Central memory CD4-positive, alpha-beta T cell (primary cell): ENCODE data around the gene TBX10.
"Not testable (repeated sequence)": the region's sequence is repeated elsewhere in the genome, so short reads cannot be mapped to it uniquely, and the experiment has no call there.

ENCODE experiments used
- DNase-seq: peaks from one replicate; pipeline ENCODE4 v3.0.0; 2022

Gene TBX10

GRCh38 chr11:67614730-67615714 lies 24.5 kb downstream of the TBX10 start:
- DNase-seq, result no peak

DNA sequence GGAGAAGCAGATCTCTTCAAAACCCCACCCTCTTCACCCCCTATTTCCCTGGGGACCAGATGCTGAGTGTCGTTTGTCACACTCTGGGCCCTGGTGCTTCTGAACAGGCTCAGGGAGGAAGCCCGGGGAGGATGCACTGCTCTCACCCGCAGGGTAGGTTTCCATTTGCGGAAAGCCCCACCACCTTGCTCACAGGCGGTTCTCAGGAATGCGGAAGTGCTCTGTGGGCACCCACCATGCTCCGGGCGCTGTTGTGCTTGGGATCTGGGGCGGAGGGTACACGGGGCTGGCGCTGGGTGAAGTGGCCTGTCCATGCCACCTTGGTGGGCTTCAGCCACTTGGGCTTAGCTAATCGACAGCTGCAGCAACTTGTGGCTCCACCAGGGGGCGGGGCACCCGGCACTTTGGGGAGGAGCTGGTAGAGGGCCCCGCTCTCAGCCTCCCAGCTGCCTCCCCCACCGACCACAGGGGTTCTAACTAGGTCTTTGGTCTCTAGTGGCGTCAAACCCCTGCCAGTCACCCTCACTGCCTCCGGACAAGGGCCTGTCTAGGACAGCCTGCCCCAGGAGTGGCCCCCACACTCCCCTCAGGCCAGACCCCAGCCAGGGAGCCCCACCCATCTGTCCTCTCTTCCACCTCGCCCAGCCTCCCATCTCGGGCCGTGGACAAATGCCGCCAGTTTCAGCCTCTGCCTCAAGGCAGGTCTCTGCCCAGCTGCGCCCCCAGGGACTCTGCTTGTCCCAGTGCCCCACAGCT lies 25.4 kb downstream of the TBX10 start:
- DNase-seq, result peak; percentile 87

- DNase-seq, result no peak
These were observed 26.1 kb downstream of the TBX10 start for GRCh38 chr11:67613313-67613959.

GRCh38 chr11:67612751-67613150 lies 26.8 kb downstream of the TBX10 start:
- no peak for DNase-seq

DNA sequence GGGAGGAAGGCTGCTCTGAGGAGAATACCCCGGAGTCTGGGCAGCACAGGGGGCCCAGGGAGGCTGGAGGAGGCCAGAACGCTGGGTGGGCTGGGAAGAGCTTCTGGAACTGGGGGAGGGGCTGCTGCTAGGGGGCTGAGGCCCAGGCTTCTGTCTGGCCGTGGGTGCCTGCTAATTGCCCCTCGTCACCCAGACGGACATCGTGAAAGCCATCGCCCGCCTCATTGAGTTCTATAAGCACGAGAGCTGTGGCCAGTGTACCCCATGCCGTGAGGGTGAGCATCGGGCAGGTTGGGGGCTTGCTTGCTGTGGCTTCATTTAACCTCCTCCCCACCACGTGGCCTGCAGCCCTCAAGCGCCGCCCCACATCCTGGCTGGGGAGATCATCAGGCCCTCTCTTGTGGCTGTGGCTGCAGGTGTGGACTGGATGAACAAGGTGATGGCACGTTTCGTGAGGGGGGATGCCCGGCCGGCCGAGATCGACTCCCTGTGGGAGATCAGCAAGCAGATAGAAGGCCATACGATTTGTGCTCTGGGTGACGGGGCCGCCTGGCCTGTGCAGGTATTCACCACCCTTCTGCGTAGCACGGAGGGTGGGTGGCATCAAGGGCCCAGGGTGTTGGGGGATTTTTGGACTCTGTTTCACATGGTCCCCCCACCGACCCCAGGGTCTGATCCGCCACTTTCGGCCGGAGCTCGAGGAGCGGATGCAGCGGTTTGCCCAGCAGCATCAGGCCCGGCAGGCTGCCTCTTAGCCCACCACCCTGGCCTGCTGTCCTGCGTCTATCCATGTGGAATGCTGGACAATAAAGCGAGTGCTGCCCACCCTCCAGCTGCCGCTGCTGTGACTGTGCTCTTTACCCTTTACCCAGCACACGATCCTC lies 27.6 kb downstream of the TBX10 start:
- DNase-seq, result no peak

GRCh38 chr11:67611165-67611564 lies 28.4 kb downstream of the TBX10 start:
- no peak for DNase-seq

GRCh38 chr11:67610302-67610868 lies 29.2 kb downstream of the TBX10 start:
- no peak for DNase-seq

DNA sequence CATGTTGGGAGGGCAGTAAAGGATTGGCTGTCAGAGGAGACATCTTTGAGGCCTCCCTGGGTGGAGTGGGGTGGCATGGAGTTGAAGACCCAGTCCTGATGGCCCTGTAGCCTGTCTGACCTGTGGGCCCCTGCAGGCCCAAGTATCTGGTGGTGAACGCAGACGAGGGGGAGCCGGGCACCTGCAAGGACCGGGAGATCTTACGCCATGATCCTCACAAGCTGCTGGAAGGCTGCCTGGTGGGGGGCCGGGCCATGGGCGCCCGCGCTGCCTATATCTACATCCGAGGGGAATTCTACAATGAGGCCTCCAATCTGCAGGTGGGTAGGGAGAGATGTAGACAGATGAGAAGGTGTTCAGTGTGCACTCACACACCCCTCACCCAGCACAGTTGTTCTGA lies 30.2 kb downstream of the TBX10 start:
- DNase-seq, result no peak

DNA sequence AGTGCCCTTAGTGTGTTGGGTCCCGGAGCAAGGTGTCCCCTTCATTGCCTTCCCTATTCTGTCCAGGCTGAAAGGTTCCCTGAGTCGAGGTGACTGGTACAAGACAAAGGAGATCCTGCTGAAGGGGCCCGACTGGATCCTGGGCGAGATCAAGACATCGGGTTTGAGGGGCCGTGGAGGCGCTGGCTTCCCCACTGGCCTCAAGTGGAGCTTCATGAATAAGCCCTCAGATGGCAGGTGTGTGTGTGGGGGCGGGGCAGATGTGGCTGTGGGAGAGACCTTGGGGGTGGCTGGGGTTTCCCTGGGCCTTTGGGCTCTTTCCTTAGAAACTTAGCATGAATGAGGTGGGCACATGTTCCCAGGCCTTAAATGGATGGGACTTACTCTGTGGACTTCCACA lies 31.1 kb downstream of the TBX10 start:
- no peak for DNase-seq

GRCh38 chr11:67607507-67607906 lies 32.1 kb downstream of the TBX10 start:
- DNase-seq, result no peak

DNA sequence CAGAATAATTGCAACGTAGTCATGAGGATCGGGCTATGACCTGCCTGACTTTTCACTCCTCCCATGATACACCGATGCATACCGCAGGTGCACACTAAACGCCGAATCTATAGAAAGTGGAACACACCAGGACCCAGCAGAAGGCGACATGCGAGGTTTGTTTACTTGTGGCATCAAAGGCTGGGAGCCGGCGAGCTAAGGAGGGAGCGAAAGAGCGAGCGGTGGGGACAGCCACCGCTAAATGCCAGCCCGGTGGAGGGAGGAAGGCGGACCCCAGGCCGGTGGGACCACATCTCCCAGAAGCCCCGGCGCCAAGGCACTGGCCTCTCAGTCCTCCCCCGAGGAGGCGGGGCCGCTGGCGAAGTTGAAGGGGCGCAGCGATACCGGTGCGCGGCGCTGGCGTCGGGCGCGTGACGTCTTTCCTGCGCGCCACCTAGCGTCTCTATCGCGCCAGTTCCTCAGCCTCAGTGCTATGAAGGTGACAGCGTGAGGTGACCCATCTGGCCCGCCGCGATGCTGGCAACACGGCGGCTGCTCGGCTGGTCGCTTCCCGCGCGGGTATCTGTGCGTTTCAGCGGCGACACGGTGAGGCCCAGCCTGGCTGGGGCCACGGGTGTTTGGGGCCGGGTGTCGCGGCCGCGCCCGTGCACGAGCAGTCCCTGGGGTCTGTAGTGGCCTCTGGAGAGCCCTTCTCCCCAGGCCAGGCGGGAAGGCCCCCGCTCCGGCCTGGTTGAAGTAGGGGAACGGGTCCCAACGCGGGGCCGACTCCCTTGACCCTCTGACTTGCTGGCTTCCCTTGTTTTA lies 32.9 kb downstream of the TBX10 start, which contains the start of gene NDUFV1:
Gene NDUFV1, plus strand, starts transcription at position 445 of the 804 bp plus-strand sequence. Its CDS starts 69 bp downstream, at position 514.
- DNase-seq, result peak; percentile 93

DNA sequence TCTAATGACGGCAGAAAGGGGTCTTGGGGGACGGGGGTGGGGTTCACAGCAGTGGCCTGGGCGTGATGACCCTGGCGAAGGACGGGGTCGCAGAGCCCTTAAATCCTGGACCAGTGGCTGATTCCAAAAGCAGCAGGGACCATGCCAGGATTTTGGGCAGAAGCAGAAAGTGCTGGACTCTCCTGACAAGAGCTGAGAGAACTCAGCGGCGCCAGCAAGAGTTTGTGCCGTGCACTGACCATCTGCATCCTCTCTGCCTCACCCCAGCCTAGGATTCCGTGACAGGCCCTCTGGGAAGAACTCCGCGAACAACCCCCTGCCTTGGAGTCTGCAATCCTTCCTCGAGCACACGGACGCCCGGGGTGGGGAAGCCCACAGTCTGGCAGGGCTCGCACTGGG lies 33.5 kb downstream of the TBX10 start:
- DNase-seq, result no peak

DNA sequence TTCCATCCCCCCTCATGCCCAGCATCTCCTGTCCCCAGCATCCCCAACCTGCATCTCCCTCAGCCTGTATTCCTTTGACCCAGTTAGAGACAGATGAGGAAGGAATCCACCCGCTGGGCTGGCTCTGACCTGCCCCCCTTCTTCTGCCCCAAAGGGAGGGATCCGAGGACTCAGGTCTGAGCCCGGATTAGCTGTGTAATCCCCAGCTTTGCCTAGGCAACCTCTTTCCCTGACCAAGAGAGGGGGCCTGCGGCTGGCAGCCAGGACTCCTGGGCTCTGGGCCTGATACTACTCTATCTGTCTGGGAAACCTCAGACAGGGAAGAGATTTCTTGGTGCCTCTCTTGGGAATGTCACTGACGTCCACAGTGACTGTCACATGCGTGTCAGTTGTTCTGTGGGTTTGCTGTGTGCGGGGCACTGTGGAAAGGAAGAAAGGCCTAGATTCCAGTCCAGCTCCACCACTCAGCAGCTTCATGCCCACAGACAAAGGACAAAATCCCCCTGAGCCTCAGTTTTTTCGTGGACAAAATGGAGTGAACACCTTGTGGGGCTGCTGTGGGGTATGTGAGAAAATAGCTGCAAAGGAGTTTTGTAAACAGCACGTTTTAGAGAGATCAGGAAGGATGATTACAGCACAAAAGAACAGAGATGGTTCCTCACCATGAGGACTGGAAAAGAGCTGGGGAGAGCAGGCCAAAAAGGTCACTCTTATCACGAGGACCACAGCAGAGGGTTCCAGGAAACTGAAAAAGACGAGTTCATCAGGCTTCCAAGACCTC lies 34.1 kb downstream of the TBX10 start:
- no peak for DNase-seq

DNA sequence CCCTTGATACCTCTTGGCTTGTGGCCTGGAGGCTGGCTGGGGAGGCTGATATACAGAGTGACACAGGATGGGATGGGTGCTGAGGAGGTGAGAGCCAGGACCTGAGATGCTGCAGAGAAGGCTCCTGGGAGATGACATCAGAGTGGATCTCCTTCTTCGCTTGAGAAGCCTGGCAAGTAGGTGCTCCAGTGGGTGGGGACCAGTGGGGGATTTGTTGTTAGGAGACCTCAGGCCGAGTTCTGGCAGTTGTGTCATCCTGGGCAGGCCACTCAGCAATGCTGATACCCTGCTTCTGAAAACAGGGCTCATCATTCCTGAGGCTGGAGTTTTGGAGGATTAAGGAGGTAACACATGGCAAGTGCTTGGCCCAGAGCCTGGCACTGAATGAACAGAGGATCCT lies 34.7 kb downstream of the TBX10 start:
- no peak for DNase-seq

DNA sequence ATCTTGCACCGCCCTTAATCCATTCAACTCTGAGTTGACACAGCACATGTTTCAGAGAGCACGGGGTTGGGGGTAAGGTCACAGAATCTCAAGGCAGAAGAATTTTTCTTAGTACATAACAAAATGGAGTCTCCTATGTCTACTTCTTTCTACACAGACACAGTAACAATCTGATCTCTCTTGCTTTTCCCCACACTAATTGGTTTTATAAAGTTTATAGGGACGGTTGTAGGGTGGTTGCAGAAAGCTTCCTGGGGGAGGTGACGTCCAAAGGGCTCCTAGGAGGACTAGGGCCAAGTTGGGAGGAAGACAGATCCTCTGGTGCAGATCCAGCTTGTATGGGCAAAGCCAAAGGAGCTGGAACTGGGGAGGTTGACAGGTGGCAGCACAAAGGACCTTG lies 35.4 kb downstream of the TBX10 start:
- DNase-seq, result not testable (repeated sequence)

DNA sequence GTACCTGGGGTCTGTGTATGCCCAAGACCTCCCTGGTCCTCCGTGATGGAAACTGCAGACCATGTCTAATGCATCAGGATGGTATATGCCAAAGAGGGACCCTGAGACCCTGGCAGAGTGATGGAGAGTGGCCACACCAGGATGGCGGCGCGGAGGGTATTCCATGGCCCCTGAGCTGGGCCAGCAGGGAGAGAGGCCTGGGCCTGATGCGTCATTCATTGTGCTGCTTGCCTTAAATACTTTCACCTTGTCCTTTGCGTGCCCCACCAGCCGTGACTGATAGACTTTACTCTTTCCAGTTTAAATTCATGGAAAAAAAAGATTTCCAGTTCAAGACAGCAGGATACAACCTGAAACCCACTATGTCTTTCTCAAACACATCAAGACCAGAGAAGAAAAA lies 38.5 kb downstream of the TBX10 start:
- no peak for DNase-seq

DNA sequence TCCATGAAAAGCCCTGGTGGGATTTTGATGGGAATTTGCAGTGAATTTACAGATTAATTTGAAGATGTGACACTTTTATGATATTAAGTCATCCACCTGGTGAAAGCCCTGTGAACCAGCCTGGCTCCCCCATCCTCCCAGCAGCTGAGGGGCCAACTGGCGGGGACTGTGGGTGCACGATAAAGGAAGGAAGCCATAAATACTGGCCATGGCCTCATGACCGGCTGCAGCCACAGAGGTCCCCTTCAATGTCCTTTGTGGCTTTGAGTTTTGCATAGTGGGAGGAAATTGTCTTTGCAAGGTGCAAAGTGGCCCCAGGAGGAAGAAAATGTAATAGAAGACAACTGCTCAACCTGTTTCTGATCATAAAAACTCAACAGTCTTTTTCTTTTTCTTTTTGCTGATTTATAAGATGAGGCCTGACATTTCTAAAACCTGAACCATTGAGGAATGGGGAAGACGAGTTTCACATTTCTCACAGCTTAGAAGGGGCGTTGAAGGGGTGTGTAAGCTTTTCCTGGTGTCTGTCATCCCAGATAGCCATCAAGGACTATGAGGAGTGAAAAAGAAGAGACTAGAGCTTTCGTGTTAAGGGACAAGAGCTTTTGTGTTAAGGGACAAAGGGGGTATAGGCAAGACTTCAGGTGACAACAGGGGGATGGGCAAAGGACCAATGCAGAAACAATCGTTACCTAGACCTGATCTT lies 39.1 kb downstream of the TBX10 start:
- DNase-seq, result no peak

- no peak for DNase-seq
These were observed 40.4 kb downstream of the TBX10 start for GRCh38 chr11:67599149-67599548.

GRCh38 chr11:67597963-67598362 lies 41.6 kb downstream of the TBX10 start:
- not testable (repeated sequence) for DNase-seq
